Measurements from ENCODE around the gene MCOLN1.

MCOLN1 gene

DNA sequence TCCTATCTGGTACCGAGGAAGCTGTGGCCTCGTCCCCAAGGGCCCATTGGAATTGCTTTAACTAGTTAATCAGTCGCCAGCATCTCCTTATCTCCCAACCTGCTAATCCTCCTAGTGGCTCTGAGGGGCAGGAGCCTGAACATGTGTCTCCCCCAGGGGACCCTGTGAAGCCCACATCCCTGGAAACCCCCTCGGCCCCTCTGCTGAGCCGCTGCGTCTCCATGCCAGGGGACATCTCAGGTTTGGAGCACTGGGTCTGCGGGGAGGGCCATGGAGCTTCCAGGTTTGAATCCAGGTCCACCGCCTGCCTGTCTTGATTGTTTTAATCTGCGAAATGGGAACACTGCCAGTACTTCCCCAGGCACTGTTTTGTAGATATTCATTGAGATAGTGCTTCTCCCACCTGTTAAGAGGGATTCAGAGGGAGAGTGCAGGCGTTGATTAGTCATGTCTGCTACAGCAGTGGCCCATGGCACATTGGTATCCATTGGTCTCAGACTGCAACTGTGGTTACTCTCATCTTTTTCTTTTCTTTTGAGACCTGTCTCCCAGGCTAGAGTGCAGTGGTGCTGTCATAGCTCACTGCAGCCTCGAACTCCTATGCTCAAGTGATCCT, 19.5 kb downstream of the MCOLN1 start:
- H3K9me3 Mint-ChIP-seq, result no peaks in the 10 kb centered on the region
- H3K4me1 Mint-ChIP-seq, result peaks cover 43% of the 10 kb centered on the region
- H3K36me3 Mint-ChIP-seq, result peaks cover 86% of the 10 kb centered on the region
- H3K27ac Mint-ChIP-seq, result no peak overlapping the region
- DNase-seq (ENCODE audit: low spot score in 2 of 2) (no peak), ATAC-seq (no peak)
- H3K4me3 Mint-ChIP-seq, result no peak overlapping the region

DNA sequence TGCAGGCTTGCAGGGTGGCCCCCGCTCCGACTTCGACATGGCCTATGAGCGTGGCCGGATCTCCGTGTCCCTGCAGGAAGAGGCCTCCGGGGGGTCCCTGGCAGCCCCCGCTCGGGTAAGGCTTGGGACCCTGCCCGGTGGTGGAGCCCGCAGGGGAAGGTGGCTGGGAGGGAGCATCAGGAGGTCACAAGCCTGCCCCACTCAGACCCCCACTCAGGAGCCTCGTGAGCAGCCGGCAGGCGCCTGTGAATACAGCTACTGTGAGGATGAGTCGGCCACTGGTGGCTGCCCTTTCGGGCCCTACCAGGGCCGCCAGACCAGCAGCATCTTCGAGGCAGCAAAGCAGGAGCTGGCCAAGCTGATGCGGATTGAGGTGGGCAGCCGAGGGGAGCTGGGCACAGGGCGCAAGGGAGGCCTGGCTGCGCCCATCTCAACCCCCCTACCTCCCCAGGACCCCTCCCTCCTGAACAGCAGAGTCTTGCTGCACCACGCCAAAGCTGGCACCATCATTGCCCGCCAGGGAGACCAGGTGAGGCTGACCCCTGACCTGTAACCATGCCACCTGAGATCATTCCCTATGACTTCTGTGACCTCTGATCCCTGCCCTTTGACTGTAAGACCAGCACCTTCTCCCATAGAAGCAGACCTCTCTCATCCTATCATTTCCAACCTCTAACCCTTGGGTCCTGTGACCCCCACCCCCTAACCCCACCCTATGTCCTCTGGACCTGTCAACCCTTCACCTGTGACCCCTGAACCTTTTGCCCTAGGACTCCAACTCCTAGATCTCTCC, 20.3 kb downstream of the MCOLN1 start:
- H3K27ac Mint-ChIP-seq, result peak overlapping the region; percentile 70
- no peak for ATAC-seq
- H3K36me3 Mint-ChIP-seq, result peaks cover 86% of the 10 kb centered on the region
- H3K9me3 Mint-ChIP-seq, result no peaks in the 10 kb centered on the region
- H3K4me1 Mint-ChIP-seq, result peaks cover 44% of the 10 kb centered on the region
- no peak overlapping the region for H3K4me3 Mint-ChIP-seq
- DNase-seq (ENCODE audit: low spot score in 2 of 2), result no peak

DNA sequence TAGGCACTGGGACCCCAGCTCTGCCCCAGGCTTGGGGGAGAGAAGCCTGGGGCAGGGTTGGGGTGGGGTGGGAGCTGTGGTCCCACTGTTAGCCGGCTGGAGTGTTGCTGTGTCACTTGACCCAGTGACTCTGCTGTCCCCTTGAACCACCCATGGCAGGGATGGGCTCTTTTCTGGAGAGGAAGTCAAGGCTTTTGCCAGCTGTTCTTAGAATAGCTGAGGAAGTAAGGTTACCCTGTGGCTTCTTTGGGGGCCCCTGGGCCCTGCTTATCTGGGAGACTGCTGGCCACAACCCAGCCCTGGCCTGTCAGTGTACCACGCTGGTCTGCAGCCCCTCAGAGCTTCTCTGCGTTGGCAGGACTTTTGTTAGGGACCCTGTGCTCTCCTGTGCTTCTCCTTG, 22.2 kb downstream of the MCOLN1 start:
- ATAC-seq (peak; percentile 17), DNase-seq (ENCODE audit: low spot score in 2 of 2) (no peak)
- H3K9me3 Mint-ChIP-seq, result no peaks in the 10 kb centered on the region
- H3K4me3 Mint-ChIP-seq, result peak overlapping the region; percentile 36
- peaks cover 84% of the 10 kb centered on the region for H3K36me3 Mint-ChIP-seq
- H3K27ac Mint-ChIP-seq, result peak overlapping the region; percentile 48
- peaks cover 46% of the 10 kb centered on the region for H3K4me1 Mint-ChIP-seq

DNA sequence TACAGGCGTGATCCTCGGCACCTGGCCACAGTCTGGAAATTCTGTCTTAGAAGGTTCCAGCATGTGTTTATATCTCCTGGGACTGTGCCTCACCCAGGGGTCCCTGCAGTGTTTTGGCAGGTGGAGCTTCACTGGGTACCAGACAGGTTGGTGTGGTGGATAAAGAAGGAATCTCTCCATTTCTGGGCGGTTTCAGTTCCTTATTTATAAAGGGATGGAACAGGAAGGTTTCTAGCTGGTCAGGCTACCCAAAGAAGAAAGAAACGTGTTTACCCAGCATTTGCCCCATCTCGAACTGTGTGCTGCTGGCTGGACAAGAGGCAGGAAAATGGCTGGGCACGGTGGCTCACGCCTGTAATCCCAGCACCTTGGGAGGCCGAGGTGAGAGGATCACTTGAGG, 22.9 kb downstream of the MCOLN1 start:
- peak overlapping the region; percentile 48 for H3K27ac Mint-ChIP-seq
- ATAC-seq (no peak), DNase-seq (ENCODE audit: low spot score in 2 of 2) (no peak)
- H3K4me1 Mint-ChIP-seq, result peaks cover 49% of the 10 kb centered on the region
- peak overlapping the region; percentile 36 for H3K4me3 Mint-ChIP-seq
- H3K9me3 Mint-ChIP-seq, result no peaks in the 10 kb centered on the region
- H3K36me3 Mint-ChIP-seq, result peaks cover 83% of the 10 kb centered on the region

DNA sequence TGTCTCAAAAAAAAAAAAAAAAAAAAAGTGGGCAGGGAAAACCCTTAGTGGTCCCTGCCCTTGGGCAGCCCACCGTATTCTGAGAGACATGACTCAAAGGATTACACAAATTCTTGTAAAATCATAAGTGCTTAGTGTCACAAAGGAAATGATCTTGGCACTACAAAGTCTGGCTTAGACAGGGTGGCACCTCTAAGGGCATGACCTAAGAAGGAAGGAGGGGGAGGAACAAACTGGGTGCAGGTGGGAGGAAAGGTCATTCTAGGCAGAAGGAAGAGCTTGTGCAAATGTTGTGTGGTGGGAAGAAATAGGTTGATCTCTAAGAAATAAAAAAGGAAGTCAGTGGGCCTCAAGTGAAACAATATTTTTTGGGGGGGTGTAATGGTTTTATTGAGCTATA, 23.5 kb downstream of the MCOLN1 start:
- DNase-seq (ENCODE audit: low spot score in 2 of 2) (no peak), ATAC-seq (peak; percentile 82)
- peaks cover 55% of the 10 kb centered on the region for H3K4me1 Mint-ChIP-seq
- H3K9me3 Mint-ChIP-seq, result no peaks in the 10 kb centered on the region
- peak overlapping the region; percentile 40 for H3K4me3 Mint-ChIP-seq
- H3K36me3 Mint-ChIP-seq, result peaks cover 85% of the 10 kb centered on the region
- H3K27ac Mint-ChIP-seq, result peak overlapping the region; percentile 48

DNA sequence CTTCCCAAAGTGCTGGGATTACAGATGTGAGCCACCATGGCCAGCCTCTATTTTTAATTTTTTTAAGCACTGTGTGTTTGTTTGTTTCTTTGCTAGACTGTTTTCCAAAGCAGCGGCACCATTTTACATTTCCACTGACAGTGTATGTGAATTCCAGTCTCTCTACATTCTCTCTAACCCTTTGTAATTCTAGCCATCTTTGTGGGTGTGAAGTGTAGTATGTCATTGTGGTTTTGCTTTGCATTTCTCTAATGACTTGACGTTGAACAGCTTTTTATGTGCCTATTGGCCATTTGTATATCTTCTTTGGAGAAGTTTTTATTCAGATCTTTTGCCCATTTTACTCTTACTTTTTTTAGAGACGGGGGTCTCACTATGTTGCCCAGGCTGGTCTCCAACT, 24.7 kb downstream of the MCOLN1 start:
- ATAC-seq, result peak; percentile 81
- H3K4me3 Mint-ChIP-seq, result peak overlapping the region; percentile 40

DNA sequence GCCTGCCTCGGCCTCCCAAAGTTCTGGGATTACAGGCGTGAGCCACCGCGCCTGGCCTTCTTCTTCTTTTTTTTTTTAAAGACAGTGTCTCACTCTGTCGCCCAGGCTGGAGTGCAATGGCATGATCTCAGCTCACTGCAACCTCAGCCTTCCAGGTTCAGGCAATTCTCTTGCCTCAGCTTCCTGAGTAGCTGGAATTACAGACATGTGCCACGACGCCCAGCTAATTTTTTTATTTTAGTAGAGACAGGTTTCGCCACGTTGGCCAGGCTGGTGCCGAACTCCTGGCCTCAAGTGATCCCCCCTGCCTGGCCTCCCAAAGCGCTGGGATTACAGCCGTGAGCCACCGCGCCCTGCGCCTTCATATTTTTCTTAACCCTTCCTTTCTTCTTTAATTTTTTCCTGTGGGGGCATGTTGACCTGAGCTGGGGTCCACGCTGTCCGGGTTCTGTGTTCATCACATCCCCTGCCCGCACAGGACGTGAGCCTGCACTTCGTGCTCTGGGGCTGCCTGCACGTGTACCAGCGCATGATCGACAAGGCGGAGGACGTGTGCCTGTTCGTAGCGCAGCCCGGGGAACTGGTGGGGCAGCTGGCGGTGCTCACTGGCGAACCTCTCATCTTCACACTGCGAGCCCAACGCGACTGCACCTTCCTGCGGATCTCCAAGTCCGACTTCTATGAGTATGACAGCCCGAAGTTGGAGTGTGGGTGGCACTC, 27.2 kb downstream of the MCOLN1 start:
- no peaks in the 10 kb centered on the region for H3K9me3 Mint-ChIP-seq
- ATAC-seq (no peak), DNase-seq (ENCODE audit: low spot score in 2 of 2) (no peak)
- peaks cover 87% of the 10 kb centered on the region for H3K36me3 Mint-ChIP-seq
- H3K4me1 Mint-ChIP-seq, result peaks cover 52% of the 10 kb centered on the region
- H3K4me3 Mint-ChIP-seq, result no peak overlapping the region
- no peak overlapping the region for H3K27ac Mint-ChIP-seq

More for the DNA sequence above, 24.7 kb downstream of the MCOLN1 start:
- Mint-ChIP-seq H3K36me3 (peaks cover 86% of the 10 kb centered on the region), H3K27ac (peak overlapping the region; percentile 75), H3K9me3 (no peaks in the 10 kb centered on the region), H3K4me1 (peaks cover 50% of the 10 kb centered on the region)
- DNase-seq (ENCODE audit: low spot score in 2 of 2), result no peak

DNA sequence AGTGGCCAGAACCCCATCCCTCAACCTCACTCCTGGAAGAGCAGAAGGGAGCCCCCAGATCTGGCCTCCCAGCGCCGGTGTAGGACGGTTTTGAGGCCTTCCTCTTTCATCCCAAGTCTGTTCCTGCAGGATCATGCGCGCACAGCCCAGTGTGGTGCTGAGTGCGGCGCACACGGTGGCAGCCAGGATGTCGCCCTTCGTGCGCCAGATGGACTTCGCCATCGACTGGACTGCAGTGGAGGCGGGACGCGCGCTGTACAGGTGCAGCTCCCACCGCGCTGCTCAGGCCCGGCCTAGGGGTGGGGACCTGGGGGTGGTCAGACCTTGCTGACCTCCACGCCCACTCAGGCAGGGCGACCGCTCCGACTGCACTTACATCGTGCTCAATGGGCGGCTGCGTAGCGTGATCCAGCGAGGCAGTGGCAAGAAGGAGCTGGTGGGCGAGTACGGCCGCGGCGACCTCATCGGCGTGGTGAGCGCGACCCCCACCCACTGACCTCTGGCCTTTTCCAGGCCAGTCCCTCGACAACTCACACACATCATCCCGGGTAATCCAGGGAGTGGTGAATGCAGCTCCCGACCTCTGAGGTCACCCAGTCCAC, 27.8 kb downstream of the MCOLN1 start:
- Mint-ChIP-seq H3K9me3 (no peaks in the 10 kb centered on the region), H3K36me3 (peaks cover 90% of the 10 kb centered on the region), H3K4me3 (no peak overlapping the region), H3K27ac (no peak overlapping the region), H3K4me1 (peaks cover 45% of the 10 kb centered on the region)
- no peak for ATAC-seq
- no peak for DNase-seq (ENCODE audit: low spot score in 2 of 2)

DNA sequence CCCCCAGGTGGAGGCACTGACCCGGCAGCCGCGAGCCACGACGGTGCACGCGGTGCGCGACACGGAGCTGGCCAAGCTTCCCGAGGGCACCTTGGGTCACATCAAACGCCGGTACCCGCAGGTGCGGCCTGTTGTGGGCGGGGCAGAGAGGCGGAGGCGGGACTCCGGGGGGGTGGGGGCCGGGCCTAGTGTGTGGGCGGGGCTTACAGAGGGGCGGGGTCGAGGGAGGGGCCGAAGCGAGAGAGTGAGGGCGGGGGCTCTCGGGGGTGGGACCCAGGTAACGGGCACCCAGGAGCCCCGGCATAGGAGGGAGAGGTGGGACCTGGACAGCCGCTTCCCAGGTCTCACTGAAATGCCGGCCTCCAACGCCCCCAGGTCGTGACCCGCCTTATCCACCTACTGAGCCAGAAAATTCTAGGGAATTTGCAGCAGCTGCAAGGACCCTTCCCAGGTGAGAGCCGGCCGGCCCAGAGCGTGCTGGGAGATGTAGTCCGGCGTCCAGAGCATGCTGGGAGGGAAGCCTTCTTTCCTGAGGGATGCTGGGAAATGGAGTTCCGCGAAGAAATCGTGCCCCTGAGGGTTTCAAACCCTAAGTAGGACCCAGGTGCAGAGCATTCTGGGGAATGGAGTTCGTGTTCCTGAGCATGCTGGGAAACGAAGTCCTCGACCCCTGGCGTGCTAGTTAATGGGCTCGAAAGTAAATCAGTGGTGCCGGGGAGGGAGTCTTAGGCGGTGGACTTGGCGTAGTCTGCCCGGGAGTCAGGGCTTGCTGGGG, 28.8 kb downstream of the MCOLN1 start:
- H3K36me3 Mint-ChIP-seq, result peaks cover 90% of the 10 kb centered on the region
- H3K4me1 Mint-ChIP-seq, result peaks cover 38% of the 10 kb centered on the region
- no peak overlapping the region for H3K4me3 Mint-ChIP-seq
- ATAC-seq, result peak; percentile 41
- no peaks in the 10 kb centered on the region for H3K9me3 Mint-ChIP-seq
- peak overlapping the region; percentile 54 for H3K27ac Mint-ChIP-seq
- DNase-seq (ENCODE audit: low spot score in 2 of 2), result no peak

DNA sequence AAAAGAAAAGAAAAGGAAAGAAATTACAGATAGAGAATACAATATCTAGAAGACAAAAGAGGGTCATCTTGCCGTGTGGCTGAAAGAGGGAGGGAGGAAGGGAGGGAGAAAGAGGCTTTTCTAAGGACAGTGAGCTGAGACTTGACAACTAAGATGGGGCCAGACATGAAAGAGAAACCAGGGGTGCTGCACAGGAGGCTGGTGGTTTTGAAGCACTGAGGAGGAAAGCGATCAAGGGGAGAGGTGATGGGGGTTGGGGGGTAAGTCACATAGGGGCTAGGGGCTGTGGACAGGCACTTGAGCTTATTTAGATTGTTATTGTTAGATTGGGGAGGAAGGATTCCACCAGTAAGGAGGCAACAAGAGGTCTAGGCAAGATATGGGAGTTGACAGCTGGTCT, 30.4 kb downstream of the MCOLN1 start:
- Mint-ChIP-seq H3K4me1 (peaks cover 29% of the 10 kb centered on the region), H3K27ac (peak overlapping the region; percentile 74), H3K4me3 (no peak overlapping the region), H3K9me3 (no peaks in the 10 kb centered on the region), H3K36me3 (peaks cover 95% of the 10 kb centered on the region)
- DNase-seq (ENCODE audit: low spot score in 2 of 2), result no peak
- ATAC-seq, result no peak

DNA sequence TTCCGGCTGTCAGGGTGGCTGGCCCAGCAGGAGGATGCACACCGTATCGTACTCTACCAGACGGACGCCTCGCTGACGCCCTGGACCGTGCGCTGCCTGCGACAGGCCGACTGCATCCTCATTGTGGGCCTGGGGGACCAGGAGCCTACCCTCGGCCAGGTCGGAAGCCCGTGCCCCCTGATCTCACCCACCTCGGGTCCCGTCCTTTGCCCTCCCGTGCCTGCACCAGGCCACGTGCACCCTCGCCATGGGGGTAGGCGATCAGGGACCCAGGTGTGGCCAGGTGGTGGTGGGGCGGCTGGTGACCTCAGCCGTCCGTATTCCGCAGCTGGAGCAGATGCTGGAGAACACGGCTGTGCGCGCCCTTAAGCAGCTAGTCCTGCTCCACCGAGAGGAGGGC, 32.1 kb downstream of the MCOLN1 start:
- ATAC-seq (no peak), DNase-seq (ENCODE audit: low spot score in 2 of 2) (no peak)
- Mint-ChIP-seq H3K4me1 (peaks cover 28% of the 10 kb centered on the region), H3K36me3 (peaks cover 99% of the 10 kb centered on the region), H3K4me3 (no peak overlapping the region), H3K27ac (no peak overlapping the region), H3K9me3 (no peaks in the 10 kb centered on the region)

DNA sequence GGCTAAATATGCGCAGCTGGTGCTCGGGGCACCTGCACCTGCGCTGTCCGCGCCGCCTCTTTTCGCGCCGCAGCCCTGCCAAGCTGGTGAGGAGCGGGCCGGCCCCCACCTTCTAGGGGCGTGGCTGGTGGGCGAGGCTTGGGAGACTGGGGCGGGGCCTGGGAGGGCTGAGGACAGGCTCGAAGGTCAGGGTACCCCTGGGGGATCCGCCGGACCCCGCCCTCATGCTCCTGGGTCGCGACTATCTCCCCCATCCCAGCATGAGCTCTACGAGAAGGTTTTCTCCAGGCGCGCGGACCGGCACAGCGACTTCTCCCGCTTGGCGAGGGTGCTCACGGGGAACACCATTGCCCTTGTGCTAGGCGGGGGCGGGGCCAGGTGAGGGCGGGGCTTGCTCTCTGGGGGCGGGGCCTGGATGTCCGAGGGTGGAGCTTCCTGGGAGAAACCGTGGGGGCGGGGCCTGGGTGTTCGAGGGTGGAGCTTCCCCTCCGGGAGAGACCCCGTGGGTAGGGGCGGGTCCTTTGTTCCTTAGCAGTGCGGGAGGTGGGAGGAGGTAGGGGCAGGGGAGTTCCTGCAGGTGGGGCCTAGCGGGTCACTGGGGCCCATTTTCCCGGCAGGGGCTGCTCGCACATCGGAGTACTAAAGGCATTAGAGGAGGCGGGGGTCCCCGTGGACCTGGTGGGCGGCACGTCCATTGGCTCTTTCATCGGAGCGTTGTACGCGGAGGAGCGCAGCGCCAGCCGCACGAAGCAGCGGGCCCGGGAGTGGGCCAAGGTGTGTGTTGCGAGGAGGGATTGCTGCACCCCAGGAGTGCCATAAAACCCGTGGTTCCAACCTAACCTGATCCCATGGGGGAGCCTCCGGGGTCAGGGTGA, 32.8 kb downstream of the MCOLN1 start:
- ATAC-seq (peak; percentile 33), DNase-seq (ENCODE audit: low spot score in 2 of 2) (peak in 1 of 2 donors; percentile 27)
- Mint-ChIP-seq H3K9me3 (no peaks in the 10 kb centered on the region), H3K4me1 (peaks cover 23% of the 10 kb centered on the region), H3K36me3 (peaks cover 98% of the 10 kb centered on the region), H3K4me3 (no peak overlapping the region), H3K27ac (no peak overlapping the region)

DNA sequence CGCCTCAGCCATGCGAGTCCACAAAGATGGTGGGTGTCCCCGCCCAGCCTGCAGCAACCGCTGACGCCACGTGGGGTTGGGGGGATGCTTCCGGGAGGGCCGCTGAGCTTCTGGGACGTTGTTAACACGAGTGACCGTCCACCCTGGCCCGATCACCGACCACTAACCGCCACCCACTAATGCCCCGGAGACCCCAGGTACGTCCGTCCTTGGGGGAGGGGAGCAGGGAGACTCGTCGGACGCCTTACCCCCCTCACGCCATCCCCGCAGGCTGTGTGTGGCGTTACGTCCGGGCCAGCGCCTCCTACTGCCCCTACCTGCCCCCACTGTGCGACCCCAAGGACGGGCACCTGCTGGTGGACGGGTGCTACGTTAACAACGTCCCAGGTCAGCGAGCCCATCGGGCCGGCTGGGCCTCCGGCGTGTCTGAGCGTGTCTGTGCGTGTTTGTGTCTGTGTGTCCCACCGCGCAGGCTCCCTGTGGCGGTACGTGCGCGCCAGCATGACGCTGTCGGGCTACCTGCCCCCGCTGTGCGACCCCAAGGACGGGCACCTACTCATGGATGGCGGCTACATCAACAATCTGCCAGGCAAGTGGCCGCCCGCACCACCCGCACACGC, 34.4 kb downstream of the MCOLN1 start:
- no peak for ATAC-seq
- no peak overlapping the region for H3K27ac Mint-ChIP-seq
- peaks cover 11% of the 10 kb centered on the region for H3K4me1 Mint-ChIP-seq

DNA sequence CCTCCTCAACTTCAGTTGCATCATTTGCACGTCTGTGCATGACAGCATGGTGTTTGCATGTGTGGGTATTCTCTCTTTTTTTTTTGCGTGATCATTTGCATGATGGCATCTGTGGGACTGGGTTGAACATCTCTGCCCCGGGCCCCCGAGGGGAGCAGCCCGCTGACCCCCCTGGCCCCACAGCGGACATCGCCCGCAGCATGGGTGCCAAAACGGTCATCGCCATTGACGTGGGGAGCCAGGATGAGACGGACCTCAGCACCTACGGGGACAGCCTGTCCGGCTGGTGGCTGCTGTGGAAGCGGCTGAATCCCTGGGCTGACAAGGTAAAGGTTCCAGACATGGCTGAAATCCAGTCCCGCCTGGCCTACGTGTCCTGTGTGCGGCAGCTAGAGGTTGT, 36.2 kb downstream of the MCOLN1 start:
- no peak overlapping the region for H3K27ac Mint-ChIP-seq
- ATAC-seq (no peak), DNase-seq (ENCODE audit: low spot score in 2 of 2) (no peak)
- no peak overlapping the region for H3K4me3 Mint-ChIP-seq
- H3K36me3 Mint-ChIP-seq, result peaks cover 89% of the 10 kb centered on the region
- no peaks in the 10 kb centered on the region for H3K4me1 Mint-ChIP-seq
- no peaks in the 10 kb centered on the region for H3K9me3 Mint-ChIP-seq

More for the DNA sequence above, 34.4 kb downstream of the MCOLN1 start:
- H3K4me3 Mint-ChIP-seq, result no peak overlapping the region
- H3K36me3 Mint-ChIP-seq, result peaks cover 96% of the 10 kb centered on the region
- DNase-seq (ENCODE audit: low spot score in 2 of 2), result no peak
- H3K9me3 Mint-ChIP-seq, result no peaks in the 10 kb centered on the region
